ENCODE measurements around the gene GJB5.
"Not testable (repeated sequence)": the region's sequence is repeated elsewhere in the genome, so short reads cannot be mapped to it uniquely, and the experiment has no call there.

The GJB5 gene

DNA sequence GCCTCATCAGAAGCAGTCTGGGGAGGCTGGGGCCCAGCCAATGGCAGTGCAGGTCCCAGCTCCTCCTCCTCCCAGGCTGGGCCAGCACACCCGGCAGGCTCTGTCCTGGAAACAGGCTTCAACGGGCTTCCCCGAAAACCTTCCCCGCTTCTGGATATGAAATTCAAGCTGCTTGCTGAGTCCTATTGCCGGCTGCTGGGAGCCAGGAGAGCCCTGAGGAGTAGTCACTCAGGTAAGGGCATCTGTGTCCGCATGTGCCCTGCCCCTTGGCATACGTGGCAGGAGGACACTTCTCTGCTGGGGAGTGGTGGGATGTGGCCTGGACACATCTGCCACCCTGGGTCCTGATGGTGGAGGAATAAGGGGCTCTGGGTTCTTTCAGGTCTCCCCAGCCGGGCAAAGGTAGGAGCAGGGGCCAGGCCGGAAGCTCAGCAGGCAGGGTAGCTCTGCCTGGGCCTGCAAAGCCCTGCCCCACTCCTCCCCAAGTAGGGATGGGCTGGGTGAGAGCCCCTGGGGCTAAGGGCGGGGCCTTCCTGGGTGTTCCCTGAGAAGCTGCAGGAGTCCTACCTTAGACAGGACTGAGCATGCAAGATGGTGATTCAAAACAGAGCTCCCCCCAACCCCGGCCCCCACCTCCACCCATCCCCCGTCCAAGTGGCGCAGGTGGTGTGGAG is at the start of gene GJB5:
TSS of gene GJB5 (plus strand) at position 84 of the 674 bp plus-strand sequence. CDS start 2,284 bp downstream, outside the sequence.
- DNase-seq = no peak

DNA sequence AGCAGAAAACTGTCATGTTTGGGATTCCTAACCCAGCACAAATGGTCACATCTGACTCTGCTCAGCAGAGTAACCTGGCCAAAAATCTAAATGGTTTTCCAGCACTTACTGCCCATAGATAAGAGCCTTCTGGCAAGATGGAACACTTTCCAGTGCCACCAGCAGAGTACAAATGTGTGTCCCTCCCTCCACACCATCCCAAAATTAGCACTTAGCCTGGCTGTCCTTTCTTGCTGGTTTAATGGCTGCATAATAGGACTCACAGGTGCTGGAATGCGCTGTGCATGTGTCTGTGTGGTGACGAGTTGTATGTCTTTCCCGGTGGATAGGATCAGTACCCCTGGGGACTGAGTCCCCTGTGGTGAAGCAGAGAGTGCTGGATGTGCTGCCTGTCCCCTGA is 49.8 kb upstream of the GJB5 start:
- no peak for DNase-seq

DNA sequence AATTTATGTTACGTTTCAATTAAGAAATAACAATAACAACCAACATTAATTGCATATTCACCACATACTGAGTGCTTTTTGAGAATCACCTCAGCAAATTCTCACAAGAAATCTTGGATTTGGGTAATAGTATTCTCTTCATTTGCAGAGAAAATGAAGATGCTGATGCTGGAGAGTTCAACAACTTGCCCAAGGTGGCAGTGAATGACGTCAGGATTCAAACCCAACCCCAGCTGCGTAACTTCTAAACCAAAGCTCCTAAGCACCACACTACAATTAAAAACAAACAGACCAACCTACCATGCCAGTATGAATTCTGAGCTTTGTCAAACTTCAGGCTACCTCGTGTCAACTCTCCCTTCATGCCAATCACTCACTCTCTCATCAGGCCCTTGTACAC is 46.7 kb upstream of the GJB5 start:
- no peak for DNase-seq

DNA sequence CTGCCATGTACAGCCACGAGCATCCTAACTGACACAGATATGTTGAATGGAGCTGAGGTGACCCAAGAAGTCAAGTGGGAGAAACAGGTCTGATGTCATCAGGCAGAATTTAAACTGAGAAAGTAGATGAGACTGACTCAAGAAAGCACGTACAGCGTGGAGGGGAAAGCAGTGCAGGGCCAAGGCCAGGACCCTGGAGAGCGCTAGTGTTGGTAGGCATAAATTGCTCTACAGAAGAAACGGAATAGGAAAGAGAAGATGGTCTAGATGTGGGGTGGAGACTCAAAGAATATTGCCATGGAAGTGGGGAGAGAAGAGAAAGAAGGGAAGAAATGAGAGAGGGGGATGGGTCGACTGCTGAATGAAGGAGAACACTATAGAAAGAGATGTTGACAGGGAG is 45.3 kb upstream of the GJB5 start:
- no peak for DNase-seq

DNA sequence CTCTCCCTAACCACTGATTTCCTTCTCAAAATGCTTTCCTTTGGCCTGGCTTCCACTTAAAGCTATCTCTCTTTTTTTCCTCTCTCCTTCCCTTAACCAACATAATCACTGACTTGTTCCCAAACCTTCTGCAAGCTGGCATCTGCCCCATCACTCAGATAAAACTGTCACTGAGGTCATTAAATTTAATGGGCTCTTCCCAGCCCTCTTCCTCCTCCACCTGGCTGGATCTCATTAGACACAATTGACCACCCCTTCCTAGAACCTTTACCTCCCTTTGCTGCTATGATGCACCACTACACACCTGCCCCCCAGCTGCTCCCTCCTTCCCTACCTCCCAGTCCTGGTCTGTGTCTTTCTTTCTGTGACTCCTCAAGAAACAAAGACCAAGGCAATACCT is 44.0 kb upstream of the GJB5 start:
- DNase-seq = no peak

DNA sequence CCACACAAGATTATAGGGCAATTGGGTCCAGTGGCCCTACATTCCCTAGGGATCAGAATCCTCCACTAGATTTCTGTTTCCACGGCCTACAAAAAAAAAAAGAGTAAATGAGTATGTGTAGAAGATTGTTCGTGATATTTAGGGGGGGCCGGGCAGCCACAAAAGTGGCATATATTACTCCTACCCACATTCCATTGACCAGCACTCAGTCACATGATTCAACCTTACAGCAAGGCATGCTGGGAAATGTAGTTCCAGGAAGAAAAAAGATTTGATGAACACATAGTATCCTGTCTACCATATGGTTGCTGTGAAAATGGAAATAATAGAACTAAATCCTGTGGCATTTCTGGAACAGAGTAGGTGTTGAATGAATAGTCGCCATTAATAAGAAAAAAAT is 43.4 kb upstream of the GJB5 start:
- no peak for DNase-seq

DNA sequence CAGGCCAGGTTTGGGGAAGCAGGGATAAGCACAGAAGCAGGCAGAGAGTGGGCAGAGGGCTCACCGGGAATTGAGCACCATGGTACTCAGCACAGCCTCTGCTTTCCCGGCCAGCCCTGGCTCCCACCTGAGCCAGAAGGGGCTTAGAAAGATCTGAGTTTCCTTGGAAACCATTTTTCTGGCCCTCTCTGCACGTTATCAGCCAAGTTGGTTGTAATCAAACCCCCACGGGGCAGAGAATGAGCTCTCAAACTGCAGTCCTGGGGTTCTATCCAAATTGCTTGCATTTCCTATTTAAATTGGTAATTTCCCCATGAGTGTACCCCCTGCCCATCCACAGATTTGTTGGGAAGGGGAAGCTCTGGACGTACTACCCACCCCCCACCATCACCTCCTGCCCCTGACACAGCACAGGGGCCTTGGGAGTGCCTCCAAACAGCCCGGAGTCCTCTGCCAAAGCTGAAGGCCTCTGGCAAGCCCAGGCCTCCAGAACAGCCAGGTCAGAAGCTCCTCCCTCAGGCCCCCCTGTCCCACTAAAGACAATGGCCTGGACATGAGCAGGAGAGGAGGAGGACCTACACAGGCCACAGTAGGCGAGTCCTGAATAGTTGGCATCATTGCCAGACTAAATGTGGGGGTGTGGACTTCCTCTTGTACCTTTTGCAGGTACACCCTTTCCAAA is 42.7 kb upstream of the GJB5 start:
- DNase-seq = no peak

DNA sequence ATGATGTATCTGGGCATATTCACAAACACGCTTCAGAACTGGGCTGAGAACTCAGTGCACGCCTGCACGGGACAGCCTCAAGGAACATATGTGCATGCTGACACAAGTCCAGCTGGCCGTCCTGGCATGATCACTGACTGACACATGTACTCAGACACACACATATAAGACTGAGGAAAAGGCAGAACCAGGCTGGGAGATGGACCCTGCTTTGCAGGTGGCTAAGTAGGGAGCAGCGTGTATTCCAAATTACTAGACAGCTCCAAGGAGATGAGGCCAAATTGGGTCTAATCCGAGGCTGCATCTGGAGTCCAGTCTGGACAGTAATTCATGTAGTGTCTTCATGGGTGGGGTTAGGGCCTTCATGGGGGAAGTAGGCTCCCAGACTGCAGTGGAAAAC is 41.4 kb upstream of the GJB5 start:
- DNase-seq = no peak

DNA sequence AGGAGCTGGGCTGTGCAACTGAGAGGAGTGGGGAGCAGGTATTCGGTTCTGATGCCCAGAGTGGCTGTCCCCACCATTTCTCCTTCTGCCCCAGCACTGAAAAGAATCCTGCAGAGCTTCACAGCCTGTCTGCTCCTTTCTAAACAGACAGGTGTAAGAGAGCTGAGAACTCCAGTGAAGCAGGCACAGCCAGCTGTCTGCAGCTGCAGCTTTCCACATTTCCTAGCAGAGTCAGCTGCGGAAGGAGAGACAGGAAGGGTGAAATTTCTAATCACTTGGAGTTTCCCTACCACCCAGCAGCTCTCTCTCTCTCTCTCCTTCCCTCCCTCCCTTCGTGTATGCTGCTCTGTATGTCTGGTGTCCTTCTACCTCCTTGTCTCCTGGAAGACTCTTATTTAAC is 40.5 kb upstream of the GJB5 start:
- DNase-seq = no peak

DNA sequence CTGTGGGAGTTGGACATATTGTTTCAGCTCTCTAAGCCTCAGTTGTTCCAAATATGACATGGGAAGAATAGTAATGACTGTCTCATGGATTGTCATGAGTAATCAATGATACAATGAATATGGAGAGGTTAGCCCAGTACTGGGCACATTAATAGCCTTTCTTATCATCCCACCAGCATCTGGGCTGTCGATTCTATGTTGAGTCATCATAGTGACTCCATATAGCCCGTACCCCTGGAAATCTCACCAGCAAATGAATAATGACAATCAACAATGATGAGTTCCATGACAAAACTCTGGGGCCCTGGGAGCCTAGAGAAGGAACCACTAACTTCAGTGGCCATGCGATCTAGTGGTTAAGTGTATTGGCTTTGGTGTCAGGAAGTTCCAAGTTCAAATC is 39.7 kb upstream of the GJB5 start:
- DNase-seq = no peak

DNA sequence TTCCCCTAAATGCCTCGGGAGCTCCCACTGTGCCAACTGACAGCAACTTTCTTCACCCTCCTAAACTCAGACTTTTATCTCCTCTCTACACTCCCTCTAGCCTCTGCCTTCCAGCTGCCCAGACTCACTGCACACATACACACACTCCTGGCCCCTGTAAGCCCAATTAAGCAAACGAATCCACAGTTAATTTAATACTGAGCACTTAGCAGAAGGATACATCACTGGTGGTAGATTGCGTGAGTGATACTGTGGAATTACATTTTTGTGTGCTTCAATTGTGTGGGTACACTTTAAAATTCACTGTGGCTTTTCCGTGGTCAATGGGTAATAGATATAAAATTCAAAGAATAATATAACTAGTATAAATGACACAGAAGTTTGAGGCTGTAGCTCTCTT is 33.6 kb upstream of the GJB5 start:
- no peak for DNase-seq

DNA sequence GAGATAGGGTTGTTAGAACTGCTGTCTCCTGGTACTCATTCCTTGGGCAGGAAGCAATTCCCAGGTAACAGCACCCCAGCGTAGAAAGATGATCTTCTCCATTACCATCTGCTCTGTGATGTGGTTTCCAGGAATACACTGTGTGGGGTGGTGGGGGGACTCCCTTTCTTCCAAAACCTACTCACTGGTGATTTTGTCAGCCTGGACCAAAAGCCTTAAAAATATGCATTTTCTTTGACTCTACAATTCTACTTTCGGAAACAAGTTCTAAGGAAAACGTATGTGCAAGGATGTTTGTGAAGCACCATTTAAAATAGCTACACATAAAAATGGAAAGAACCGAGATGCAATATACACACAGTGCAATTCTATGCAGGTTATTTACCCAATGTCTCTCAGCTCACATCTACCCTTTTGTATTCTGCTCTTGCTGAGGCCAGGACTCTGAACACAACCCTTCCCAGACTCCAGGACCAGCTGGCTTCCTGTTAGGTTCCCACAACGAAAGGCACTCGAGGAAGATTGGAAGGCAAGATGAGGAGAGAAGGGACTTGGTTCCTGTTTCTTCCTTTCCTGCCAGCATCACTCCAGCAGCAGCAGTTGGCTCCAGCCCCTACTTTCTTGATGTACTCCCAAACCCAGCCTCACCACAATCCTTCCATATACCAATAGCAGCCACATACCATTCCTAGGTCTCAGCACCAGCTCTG is 33.0 kb upstream of the GJB5 start:
- no peak for DNase-seq

DNA sequence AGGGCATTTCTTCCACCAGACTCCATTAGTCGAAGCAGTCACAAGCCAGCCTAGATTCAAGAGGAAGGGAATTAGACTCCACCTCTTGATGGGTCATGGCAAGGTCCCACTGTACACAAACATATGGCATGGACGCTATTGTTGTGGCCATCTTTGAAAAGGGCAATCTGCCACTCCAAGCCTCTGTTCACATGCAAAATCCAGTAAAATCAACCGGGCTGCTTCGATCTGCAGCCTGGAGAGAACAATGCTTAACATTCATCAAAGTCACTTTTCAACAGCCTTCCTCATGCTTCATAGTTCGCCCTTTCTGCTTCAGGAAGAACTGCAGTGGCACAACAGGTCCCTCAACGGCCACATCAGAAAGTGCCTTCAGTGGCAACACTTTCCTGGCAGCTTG is 28.0 kb upstream of the GJB5 start:
- DNase-seq = no peak

DNA sequence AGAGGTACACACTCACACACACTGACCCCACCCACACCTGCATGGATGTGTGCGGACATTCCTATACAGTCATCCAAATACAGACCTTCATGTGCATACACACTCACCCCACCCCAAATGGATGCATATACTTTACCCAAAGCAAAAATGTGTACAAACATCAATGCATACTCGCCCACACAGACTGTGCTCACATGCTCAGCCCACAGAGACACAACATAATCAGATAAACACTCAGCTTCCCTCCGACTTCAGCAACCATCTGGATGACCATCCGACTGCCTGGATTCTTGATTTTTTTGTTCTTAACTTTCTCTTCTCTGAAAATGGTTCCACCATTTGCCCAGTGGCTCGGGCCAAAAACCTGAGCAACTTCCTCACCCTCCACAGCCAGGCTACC is 24.4 kb upstream of the GJB5 start:
- no peak for DNase-seq

DNA sequence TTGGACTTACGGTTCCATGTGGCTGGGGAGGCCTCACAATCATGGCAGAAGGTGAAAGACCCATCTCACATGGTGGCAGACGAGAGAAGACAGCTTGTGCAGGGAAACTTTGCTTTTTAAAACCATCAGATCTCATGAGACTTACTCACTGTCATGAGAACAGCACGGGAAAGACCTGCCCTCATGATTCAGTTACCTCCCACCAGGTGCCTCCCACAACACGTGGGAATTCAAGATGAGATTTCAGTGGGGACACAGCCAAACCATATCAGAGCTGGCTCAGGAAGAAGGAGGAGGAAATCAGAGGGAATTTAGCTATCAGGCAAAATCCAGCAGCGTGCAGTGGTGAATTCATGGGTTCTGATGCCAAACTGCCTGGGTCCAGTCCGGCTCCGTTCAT is 22.0 kb upstream of the GJB5 start:
- not testable (repeated sequence) for DNase-seq

DNA sequence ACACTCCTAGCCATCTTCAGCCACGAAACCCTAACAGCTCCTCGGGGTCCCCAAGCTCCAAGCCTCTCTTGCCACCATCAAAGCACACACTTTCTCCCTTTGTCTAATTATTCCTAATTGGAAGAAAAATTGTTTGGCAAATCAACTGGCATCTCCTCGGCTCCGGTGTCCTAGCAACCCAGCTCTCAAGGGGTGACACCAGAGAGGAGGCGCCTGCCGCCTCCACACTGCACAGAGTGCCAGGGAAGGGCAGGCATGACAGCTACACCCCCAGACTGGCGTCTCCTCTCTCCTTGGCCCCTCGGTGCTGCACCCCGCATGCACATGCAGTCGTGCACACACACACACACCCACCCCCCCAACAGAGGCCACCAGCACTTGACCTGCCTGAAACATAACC is 18.2 kb upstream of the GJB5 start:
- no peak for DNase-seq

DNA sequence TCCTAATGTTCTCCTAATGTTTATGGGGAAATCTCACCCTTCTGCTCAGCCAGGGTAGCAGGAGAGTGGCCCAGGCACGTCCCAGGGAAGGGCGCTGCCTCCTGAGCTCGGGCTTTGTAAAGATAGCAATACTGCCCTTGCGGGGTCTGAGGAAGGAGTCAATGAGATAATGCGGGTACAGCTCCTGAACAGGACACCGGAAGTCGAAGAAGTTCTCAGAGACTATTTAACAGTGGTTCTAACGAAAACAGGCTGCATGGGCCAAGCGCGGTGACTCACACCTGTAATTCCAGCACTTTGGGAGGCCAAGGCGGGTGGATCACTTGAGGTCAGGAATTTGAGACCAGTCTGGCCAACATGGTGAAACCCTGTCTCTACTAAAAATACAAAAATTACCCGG is 17.6 kb upstream of the GJB5 start:
- not testable (repeated sequence) for DNase-seq

DNA sequence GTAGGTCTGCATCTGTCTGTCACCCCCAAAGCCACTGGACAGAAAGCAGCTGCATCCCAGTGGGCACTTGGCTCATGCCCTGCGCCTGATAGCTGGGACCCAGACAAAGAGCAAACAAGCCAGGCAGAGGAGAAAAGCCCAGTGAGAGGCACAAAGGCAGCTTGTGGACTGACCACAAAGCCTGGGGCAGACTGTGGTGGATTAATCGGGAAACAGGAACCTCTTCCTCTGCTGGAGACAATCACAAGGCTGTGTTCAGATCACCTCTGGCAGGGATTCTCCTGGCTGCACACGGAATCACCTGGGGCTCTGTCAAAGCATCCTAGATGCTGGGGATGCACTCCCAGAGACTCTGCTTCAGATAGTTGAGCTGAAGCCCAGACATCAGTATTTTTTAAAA is 15.2 kb upstream of the GJB5 start:
- no peak for DNase-seq

DNA sequence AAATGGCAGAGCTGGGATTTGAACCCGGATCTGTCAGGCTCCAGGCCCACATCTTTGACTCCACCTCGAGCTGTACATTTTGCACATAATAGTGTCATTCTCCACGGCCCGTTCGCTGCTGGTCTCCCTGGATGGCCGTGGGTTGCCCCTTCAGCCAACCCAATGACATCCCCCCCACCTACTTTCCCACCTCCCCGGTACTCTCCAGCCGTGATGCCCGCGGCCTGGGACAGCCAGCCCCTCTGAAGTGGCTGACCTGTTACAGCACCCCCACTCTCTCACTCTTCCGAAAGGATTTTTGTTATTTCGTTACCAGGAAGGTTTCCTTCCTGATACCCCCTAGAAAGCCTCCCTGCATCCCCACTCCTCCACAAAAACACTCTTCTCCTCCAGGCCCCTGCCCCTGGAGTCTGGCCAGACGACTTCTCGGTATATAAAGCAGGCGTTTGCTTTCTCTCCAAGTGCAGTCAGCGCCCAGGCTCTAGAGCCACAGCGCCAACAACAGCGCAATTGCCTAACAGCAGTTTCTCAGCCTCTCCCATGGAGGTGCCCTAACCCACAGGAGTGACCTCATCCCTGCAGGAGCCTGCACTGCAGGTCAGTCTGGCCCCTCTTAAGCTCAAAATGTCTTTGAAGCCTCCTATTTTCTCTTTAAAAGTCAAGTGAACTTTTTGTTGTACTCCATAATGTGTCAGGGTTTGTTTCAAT is 14.5 kb upstream of the GJB5 start:
- DNase-seq = no peak

DNA sequence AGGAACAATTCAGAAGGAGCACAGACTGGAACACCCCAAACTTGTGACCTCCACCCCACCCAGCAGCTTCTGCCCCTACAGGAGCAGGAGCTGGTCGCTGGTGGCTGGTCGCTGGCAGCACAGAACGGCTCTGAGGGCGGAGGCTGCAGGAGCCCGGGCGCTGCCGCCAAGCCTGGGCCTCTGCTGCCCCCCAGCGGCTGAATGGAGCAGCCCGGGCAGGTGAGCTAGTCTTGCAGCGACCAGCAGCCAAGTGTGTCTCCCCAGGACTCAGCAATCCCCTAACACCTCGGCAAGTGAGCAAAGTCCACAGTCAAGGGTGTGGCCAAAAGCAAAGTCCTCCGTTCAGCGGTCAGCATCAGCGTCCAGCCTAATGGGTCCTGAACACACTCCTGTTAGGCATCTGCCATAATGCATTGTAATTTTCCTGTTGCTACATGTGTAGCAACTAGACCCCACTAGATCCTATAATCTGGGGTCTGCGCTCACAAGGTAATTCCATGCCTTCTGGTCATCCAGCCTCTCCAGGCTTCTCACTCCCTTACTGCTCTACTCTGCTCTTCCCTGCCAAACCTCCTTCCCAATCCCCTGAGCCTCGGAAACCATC is 12.1 kb upstream of the GJB5 start:
- DNase-seq = peak; percentile 19 to 53

DNA sequence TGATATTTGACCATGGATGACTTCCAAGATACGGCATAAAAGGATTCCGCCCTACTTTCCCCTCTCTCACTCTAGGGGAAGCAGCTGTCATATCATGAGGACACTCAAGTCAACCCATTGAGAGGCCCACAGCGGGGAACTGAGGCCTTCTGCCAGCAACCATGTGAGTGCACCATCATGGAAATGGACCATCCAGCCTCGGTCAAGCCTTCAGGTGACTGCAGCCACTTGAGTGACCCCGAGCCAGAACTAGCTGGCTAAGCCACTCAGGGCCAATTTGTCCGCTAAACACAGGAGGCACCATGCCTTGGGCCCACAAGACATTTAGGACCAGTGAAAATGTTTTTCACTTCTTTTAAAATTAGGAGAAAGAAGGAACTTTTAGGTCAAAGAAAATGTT is 11.1 kb upstream of the GJB5 start:
- DNase-seq = no peak

DNA sequence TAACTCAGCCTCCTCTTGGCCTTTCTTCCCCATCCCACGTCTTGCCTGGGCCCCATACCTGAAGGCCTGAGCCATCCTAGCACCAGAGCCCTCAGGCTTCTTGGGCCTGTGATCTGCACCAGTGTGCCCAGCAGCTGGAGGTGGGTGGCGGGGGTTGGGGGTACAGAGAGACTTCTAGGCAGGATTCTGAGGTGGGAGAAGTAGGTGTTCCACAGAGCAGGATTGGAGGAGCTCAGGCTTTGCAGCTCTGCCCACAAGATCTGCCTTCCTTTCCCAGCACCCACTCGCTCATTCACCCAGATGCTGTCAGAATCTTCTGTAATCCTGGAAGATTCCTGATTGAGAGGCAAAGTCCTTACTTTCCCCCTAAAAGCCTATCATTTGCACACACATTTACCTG is 10.0 kb upstream of the GJB5 start:
- no peak for DNase-seq

DNA sequence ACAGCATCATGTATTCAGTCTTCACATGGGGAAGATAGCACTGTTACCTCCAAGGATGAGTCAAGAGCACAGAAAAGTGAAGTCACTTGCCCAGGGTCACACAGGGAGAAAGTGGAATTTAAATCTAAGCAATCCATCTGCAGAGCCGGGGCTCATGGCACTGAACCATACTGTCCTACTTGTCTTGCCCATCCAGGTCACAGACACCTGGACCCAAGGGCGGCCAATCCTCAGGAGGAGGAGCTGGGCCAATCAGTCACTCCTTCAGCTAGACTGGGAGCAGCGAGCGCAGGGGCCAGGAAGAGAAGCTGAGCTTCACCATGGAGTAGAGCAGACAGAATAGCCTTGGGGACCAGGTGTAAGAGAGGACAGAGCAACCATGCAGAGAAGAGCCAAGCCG is 9.2 kb upstream of the GJB5 start:
- no peak for DNase-seq

Measured in SW 1271 (cell line).